Mucosa of gallbladder (tissue), 1 donor: Measurements from ENCODE around the gene SEC14L2. TPM values are rescaled to one million over a fixed set of nuclear protein-coding genes. Genes with fewer than 3 reads are reported as not detected.
"Not testable (repeated sequence)": the region's sequence is repeated elsewhere in the genome, so short reads cannot be mapped to it uniquely, and the experiment has no call there.

ENCODE experiments used
- DNase-seq: peaks from one replicate; pipeline ENCODE4 v3.0.0-alpha.2; 2020; ENCODE audit warnings: low spot score
- total RNA-seq: library from RNA; stranded (reverse); gene quantifications from one replicate; pipeline ENCODE4 v1.2.1, GENCODE V29; 2021
- donor health status: DM: no; HTN: no; CAD: no.

SEC14L2 gene
- total RNA-seq, 1 donor from 2014 or later: 35.4 TPM

GRCh38 chr22:30426388-30427353 is 29.9 kb downstream of the SEC14L2 start:
- peak; percentile 90 for DNase-seq

GRCh38 chr22:30427871-30428270 is 31.1 kb downstream of the SEC14L2 start:
- no peak for DNase-seq

GRCh38 chr22:30429887-30430286 is 33.1 kb downstream of the SEC14L2 start:
- DNase-seq: no peak

- DNase-seq: no peak
Measured at GRCh38 chr22:30430933-30431332, 34.1 kb downstream of the SEC14L2 start.

GRCh38 chr22:30432096-30432495 is 35.3 kb downstream of the SEC14L2 start:
- no peak for DNase-seq

GRCh38 chr22:30432520-30432919 is 35.7 kb downstream of the SEC14L2 start:
- DNase-seq: no peak

GRCh38 chr22:30433227-30433626 is 36.4 kb downstream of the SEC14L2 start:
- DNase-seq: no peak

GRCh38 chr22:30433773-30434172 is 37.0 kb downstream of the SEC14L2 start:
- no peak for DNase-seq

GRCh38 chr22:30434843-30435242 is 38.0 kb downstream of the SEC14L2 start:
- DNase-seq: no peak

- peak; percentile 65 for DNase-seq
Measured at GRCh38 chr22:30435674-30436126, 38.9 kb downstream of the SEC14L2 start.

GRCh38 chr22:30436196-30436595 is 39.4 kb downstream of the SEC14L2 start:
- no peak for DNase-seq

- no peak for DNase-seq
Measured at GRCh38 chr22:30438559-30438958, 41.7 kb downstream of the SEC14L2 start.

- DNase-seq: no peak
Measured at GRCh38 chr22:30439226-30439625, 42.4 kb downstream of the SEC14L2 start.

GRCh38 chr22:30439836-30440235 is 43.0 kb downstream of the SEC14L2 start:
- DNase-seq: no peak

GRCh38 chr22:30441088-30441487 is 44.3 kb downstream of the SEC14L2 start:
- no peak for DNase-seq

- peak; percentile 46 for DNase-seq
Measured at GRCh38 chr22:30444632-30445437, 48.0 kb downstream of the SEC14L2 start.

GRCh38 chr22:30445438-30446145 is 48.8 kb downstream of the SEC14L2 start:
- DNase-seq: no peak

GRCh38 chr22:30447656-30448055 is 50.8 kb downstream of the SEC14L2 start:
- no peak for DNase-seq

- DNase-seq: not testable (repeated sequence)
Measured at GRCh38 chr22:30451488-30451887, 54.7 kb downstream of the SEC14L2 start.

GRCh38 chr22:30452861-30453260 is 56.0 kb downstream of the SEC14L2 start:
- no peak for DNase-seq

GRCh38 chr22:30453731-30454510 is 57.1 kb downstream of the SEC14L2 start:
- no peak for DNase-seq
